CD14-positive monocyte (primary cell): ENCODE data around the gene PTGS1. TPM values are rescaled to one million over a fixed set of nuclear protein-coding genes. Genes with fewer than 3 reads are reported as not detected.

ENCODE experiments used
- DNase-seq, 3 donors: peaks; one replicate each; pipeline ENCODE4 v3.0.0-alpha.2; 2011 to 2022
- H2AFZ ChIP-seq: 2 replicates; pipeline ENCODE4 v1.6.0; 2012; ENCODE audit warnings: mild to moderate bottlenecking, low read depth, low read length, inconsistent platforms; ENCODE audit not compliant: insufficient read depth, poor library complexity, severe bottlenecking
- H3K27ac ChIP-seq, 2 donors: 1 replicate in 1 of 2; 2 replicates in 1 of 2; pipeline ENCODE4 v1.5.1; 2012 to 2013; ENCODE audit warnings: low read length in 2 of 2, control low read depth in 1 of 2, inconsistent platforms in 1 of 2, low read depth in 1 of 2, mild to moderate bottlenecking in 1 of 2
- H3K27me3 ChIP-seq, 2 donors: one replicate each; pipeline versions ENCODE4 v1.6.0 to v1.6.1; 2011 to 2013; ENCODE audit warnings: low read length in 2 of 2; ENCODE audit not compliant: control insufficient read depth in 2 of 2, insufficient read depth in 2 of 2
- H3K36me3 ChIP-seq, 2 donors: replicated peaks in 1 of 2; 1 replicate in 1 of 2; 2 replicates in 1 of 2; pipeline versions ENCODE4 v1.5.1 to v1.6.1; 2012 to 2013; ENCODE audit warnings: low read length in 2 of 2, control low read depth in 1 of 2, inconsistent platforms in 1 of 2, mild to moderate bottlenecking in 1 of 2; ENCODE audit not compliant: insufficient read depth in 2 of 2, control insufficient read depth in 1 of 2
- H3K4me1 ChIP-seq, 2 donors: 1 replicate in 1 of 2; 2 replicates in 1 of 2; pipeline versions ENCODE4 v1.5.1 to v1.6.1; 2012 to 2013; ENCODE audit warnings: low read length in 2 of 2, control low read depth in 1 of 2, inconsistent platforms in 1 of 2, mild to moderate bottlenecking in 1 of 2, moderate library complexity in 1 of 2; ENCODE audit not compliant: insufficient read depth in 2 of 2, control insufficient read depth in 1 of 2
- H3K4me2 ChIP-seq: replicated peaks from 2 replicates; pipeline ENCODE3; 2012; ENCODE audit warnings: low read length, moderate library complexity, mild to moderate bottlenecking; ENCODE audit not compliant: poor library complexity, severe bottlenecking; ENCODE audit errors: extremely low read depth
- H3K4me3 ChIP-seq, 3 experiments: fragments of 200-600 bp in 1 of 3; sonication (generic) in 1 of 3; replicated peaks in 1 of 3; 1 replicate in 2 of 3; 2 replicates in 1 of 3; pipeline ENCODE4 v1.5.1; 2011 to 2013; ENCODE audit warnings: low read length in 3 of 3, mild to moderate bottlenecking in 3 of 3, control low read depth in 2 of 3, low read depth in 2 of 3, inconsistent platforms in 1 of 3, moderate library complexity in 1 of 3
- H3K79me2 ChIP-seq: 2 replicates; pipeline ENCODE4 v1.6.0; 2012; ENCODE audit warnings: mild to moderate bottlenecking, control low read depth, inconsistent platforms, low read length, moderate library complexity; ENCODE audit not compliant: insufficient read depth
- H3K9ac ChIP-seq: 2 replicates; pipeline ENCODE4 v1.6.0; 2017; ENCODE audit warnings: low read length, mild to moderate bottlenecking; ENCODE audit not compliant: insufficient read depth, poor library complexity, severe bottlenecking
- H3K9me3 ChIP-seq, 2 donors: replicated peaks in 1 of 2; 1 replicate in 1 of 2; 2 replicates in 1 of 2; pipeline versions ENCODE4 v1.5.1 to v1.6.1; 2012 to 2013; ENCODE audit warnings: low read length in 2 of 2, control low read depth in 1 of 2; ENCODE audit not compliant: control insufficient read depth in 1 of 2, insufficient read depth in 1 of 2
- H4K20me1 ChIP-seq: 2 replicates; pipeline ENCODE4 v1.6.0; 2012; ENCODE audit warnings: mild to moderate bottlenecking, low read length, control low read depth, moderate library complexity; ENCODE audit not compliant: insufficient read depth
- H3K27ac Mint-ChIP-seq, 7 donors: one replicate each; pipeline ENCODE4 v1.8.0; 2020; ENCODE audit warnings: mild to moderate bottlenecking in 7 of 7, mixed read lengths in 7 of 7, moderate library complexity in 6 of 7, inconsistent platforms in 2 of 7
- H3K27me3 Mint-ChIP-seq, 3 donors: one replicate each; pipeline ENCODE4 v1.8.0; 2021 to 2022; ENCODE audit warnings: low read depth in 3 of 3, mild to moderate bottlenecking in 3 of 3, mixed read lengths in 3 of 3, moderate library complexity in 3 of 3, inconsistent platforms in 1 of 3
- H3K36me3 Mint-ChIP-seq, 2 donors: one replicate each; pipeline ENCODE4 v1.8.0; 2020; ENCODE audit warnings: mixed read lengths in 2 of 2, inconsistent platforms in 1 of 2, mild to moderate bottlenecking in 1 of 2
- H3K4me1 Mint-ChIP-seq: one replicate; pipeline ENCODE4 v1.8.0; 2020; ENCODE audit warnings: mild to moderate bottlenecking, mixed read lengths
- H3K4me3 Mint-ChIP-seq, 2 donors: one replicate each; pipeline ENCODE4 v1.8.0; 2020; ENCODE audit warnings: mild to moderate bottlenecking in 2 of 2, mixed read lengths in 2 of 2, moderate library complexity in 1 of 2
- H3K9me3 Mint-ChIP-seq, 7 donors: one replicate each; pipeline ENCODE4 v1.8.0; 2020 to 2022; ENCODE audit warnings: mixed read lengths in 7 of 7, mild to moderate bottlenecking in 6 of 7, moderate library complexity in 6 of 7, inconsistent platforms in 2 of 7
- CTCF ChIP-seq: fragments of 200-600 bp; IDR thresholded peaks from one replicate; pipeline ENCODE4 v1.8.0; 2022; ENCODE audit warnings: antibody characterized with exemption, mild to moderate bottlenecking
- WGBS: methylation state at CpG from one replicate; pipeline ENCODE4 v1.1.5; 2013; ENCODE audit warnings: missing lambda C conversion rate; ENCODE audit not compliant: insufficient coverage; 5-methylcytosine and 5-hydroxymethylcytosine counted together
- intact Hi-C, 2 donors: fragments of 100-400 bp; cut with micrococcal nuclease; formaldehyde crosslinking; loops; one replicate each; pipeline versions ENCODE4 v1.15.0 to v1.15.1; 2023
- polyA plus RNA-seq, 3 donors: library from polyadenylated mRNA; depleted of rRNA in 1 of 3; unstranded in 2 of 3; stranded (reverse) in 1 of 3; fragments of 300-500 nt in 2 of 3; fragments of >200 nt in 1 of 3; fragmentation: Illumina TruSeq in 2 of 3; gene quantifications; 1 replicate in 2 of 3; 2 replicates in 1 of 3; pipeline ENCODE4 v1.2.3, GENCODE V29; 2012 to 2021

PTGS1 gene
- polyA plus RNA-seq, 3 donors = 17.9 to 27.8 (median 20.5) TPM

GRCh38 chr9:122393284-122393983 lies 22.6 kb downstream of the PTGS1 start:
- Histone ChIP-seq H4K20me1 (peaks cover 4% of the 10 kb centered on the region), H3K27ac (no peak overlapping the region), H3K27me3 (no peaks in the 10 kb centered on the region), H3K4me3 (no peak overlapping the region), H3K9ac (no peak overlapping the region), H2AFZ (no peak overlapping the region), H3K79me2 (no peaks in the 10 kb centered on the region), H3K4me1 (peaks cover 13% of the 10 kb centered on the region in 2 donors), H3K36me3 (peaks cover 28 to 31% of the 10 kb centered on the region in 2 donors), H3K9me3 (no peaks in the 10 kb centered on the region), H3K4me2 (no peak overlapping the region)
- Mint-ChIP-seq H3K9me3 (peaks cover 0 to 2% (median 0%) of the 10 kb centered on the region in 7 donors), H3K36me3 (peaks cover 46 to 53% of the 10 kb centered on the region in 2 donors), H3K27ac (peak overlapping the region in 1 of 7 donors; percentile 50), H3K4me1 (peaks cover 15% of the 10 kb centered on the region), H3K4me3 (no peak overlapping the region), H3K27me3 (peaks cover 0 to 2% (median 2%) of the 10 kb centered on the region in 3 donors)
- intact Hi-C loops = no loop called here
- no peak for DNase-seq
- 73% methylated on average over 8 of the region's 8 CpGs for WGBS
- no peak for TF ChIP-seq CTCF

- peaks cover 7 to 8% of the 10 kb centered on the region in 2 donors for H3K4me1 ChIP-seq
- Mint-ChIP-seq H3K36me3 (peaks cover 42 to 46% of the 10 kb centered on the region in 2 donors), H3K4me3 (no peak overlapping the region), H3K9me3 (peaks cover 0 to 5% (median 0%) of the 10 kb centered on the region in 7 donors), H3K27ac (peak overlapping the region in 1 of 7 donors; percentile 16), H3K27me3 (peaks cover 0 to 4% (median 2%) of the 10 kb centered on the region in 3 donors), H3K4me1 (peaks cover 9% of the 10 kb centered on the region)
- WGBS = 78% methylated on average over 6 of the region's 9 CpGs
- no peak overlapping the region for H3K27ac ChIP-seq
- H3K4me3 ChIP-seq = no peak overlapping the region
- no peak for DNase-seq
- no peak overlapping the region for H3K9ac ChIP-seq
- no peak overlapping the region for H2AFZ ChIP-seq
- H3K79me2 ChIP-seq = no peaks in the 10 kb centered on the region
- H3K36me3 ChIP-seq = peaks cover 26 to 28% of the 10 kb centered on the region in 2 donors
- no peaks in the 10 kb centered on the region for H3K27me3 ChIP-seq
- H4K20me1 ChIP-seq = peaks cover 4% of the 10 kb centered on the region
- no peak for TF ChIP-seq CTCF
- no peak overlapping the region for H3K4me2 ChIP-seq
- intact Hi-C loops = no loop called here
- H3K9me3 ChIP-seq = no peaks in the 10 kb centered on the region
These were observed 23.7 kb downstream of the PTGS1 start for GRCh38 chr9:122394265-122395125.
